Measurements from ENCODE around the gene RAD23A.

The RAD23A gene

GRCh38 chr19:12985049-12985776 is 39.6 kb downstream of the RAD23A start:
- no peak for DNase-seq

GRCh38 chr19:12986726-12987125 is 41.1 kb downstream of the RAD23A start:
- no peak for DNase-seq

GRCh38 chr19:12987190-12987589 is 41.5 kb downstream of the RAD23A start:
- DNase-seq = no peak

GRCh38 chr19:12987781-12988180 is 42.1 kb downstream of the RAD23A start:
- DNase-seq = no peak

- no peak for DNase-seq
These were observed 44.8 kb downstream of the RAD23A start for GRCh38 chr19:12990431-12990830.

GRCh38 chr19:12990853-12991252 is 45.2 kb downstream of the RAD23A start:
- no peak for DNase-seq

- no peak for DNase-seq
These were observed 45.6 kb downstream of the RAD23A start for GRCh38 chr19:12991296-12991695.

- DNase-seq = no peak
These were observed 47.1 kb downstream of the RAD23A start for GRCh38 chr19:12992729-12993128.

GRCh38 chr19:12993562-12993961 is 47.9 kb downstream of the RAD23A start:
- DNase-seq = no peak

GRCh38 chr19:12994701-12995595 is 49.3 kb downstream of the RAD23A start, which contains the start of gene NFIX:
Gene NFIX (plus strand): TSS chr19:12995475. CDS start chr19:12995838, 363 bp downstream.
- DNase-seq = peak; percentile 24 to 42

GRCh38 chr19:12995596-12996405 is 50.1 kb downstream of the RAD23A start:
- no peak for DNase-seq

GRCh38 chr19:12996406-12997094 is 50.9 kb downstream of the RAD23A start:
- DNase-seq = peak in 1 of 2 experiments; percentile 28

GRCh38 chr19:12997179-12997966 is 51.7 kb downstream of the RAD23A start:
- DNase-seq = no peak

- DNase-seq = no peak
These were observed 52.6 kb downstream of the RAD23A start for GRCh38 chr19:12997967-12998940.

- no peak for DNase-seq
These were observed 55.5 kb downstream of the RAD23A start for GRCh38 chr19:13001166-13001501.

GRCh38 chr19:13001502-13002165 is 56.0 kb downstream of the RAD23A start:
- DNase-seq = no peak

GRCh38 chr19:13002166-13002898 is 56.7 kb downstream of the RAD23A start:
- no peak for DNase-seq

GRCh38 chr19:13003081-13003480 is 57.4 kb downstream of the RAD23A start:
- DNase-seq = no peak
